Upper lobe of left lung (tissue), 6 donors: ENCODE data around the gene ST13. TPM values are rescaled to one million over a fixed set of nuclear protein-coding genes. Genes with fewer than 3 reads are reported as not detected.
"Not testable (repeated sequence)": the region's sequence is repeated elsewhere in the genome, so short reads cannot be mapped to it uniquely, and the experiment has no call there.

Experiments used
- ATAC-seq, 2 donors: fragments of 200-7000 bp; cut with Tn5 transposase; one replicate each; pipeline ENCODE4 v1.9.1; 2022; ENCODE audit warnings: mild to moderate bottlenecking in 2 of 2, moderate library complexity in 2 of 2; ENCODE audit not compliant: low FRiP score in 2 of 2
- DNase-seq, 2 donors: peaks; one replicate each; pipeline ENCODE4 v3.0.0-alpha.2; 2019 to 2020
- H3K27ac ChIP-seq, 4 donors: fragments of 200-600 bp; sonication (generic); one replicate each; pipeline ENCODE4 v1.5.1; 2016 to 2019
- H3K27me3 ChIP-seq, 4 donors: fragments of 200-600 bp; sonication (generic); one replicate each; pipeline ENCODE4 v1.5.1; 2017 to 2019
- H3K36me3 ChIP-seq, 4 donors: fragments of 200-600 bp; sonication (generic); one replicate each; pipeline ENCODE4 v1.5.1; 2016 to 2019
- H3K4me1 ChIP-seq, 4 donors: fragments of 200-600 bp; sonication (generic); one replicate each; pipeline ENCODE4 v1.5.1; 2018 to 2019
- H3K4me3 ChIP-seq, 4 donors: fragments of 200-600 bp; sonication (generic); one replicate each; pipeline ENCODE4 v1.5.1; 2017 to 2019; ENCODE audit warnings: mild to moderate bottlenecking in 2 of 4, moderate library complexity in 1 of 4
- H3K9me3 ChIP-seq, 4 donors: fragments of 200-600 bp; sonication (generic); one replicate each; pipeline ENCODE4 v1.5.1; 2018 to 2019
- EP300 ChIP-seq, 4 donors: sonication (generic); formaldehyde crosslinking; IDR thresholded peaks; one replicate each; pipeline ENCODE4 v1.5.1; 2017; ENCODE audit warnings: antibody characterized with exemption in 4 of 4, control low read depth in 2 of 4
- POLR2A ChIP-seq, 4 donors: fragments of 450-650 bp; IDR thresholded peaks; one replicate each; pipeline ENCODE4 v1.5.1; 2016 to 2017; ENCODE audit warnings: antibody characterized with exemption in 4 of 4, mild to moderate bottlenecking in 2 of 4
- POLR2AphosphoS5 ChIP-seq, 2 donors: sonication (generic); formaldehyde crosslinking; IDR thresholded peaks; one replicate each; pipeline ENCODE4 v1.5.1; 2017; ENCODE audit warnings: antibody characterized with exemption in 2 of 2
- WGBS, 2 donors: methylation state at CpG; one replicate each; pipeline ENCODE4 v1.1.5; 2017 to 2018; 5-methylcytosine and 5-hydroxymethylcytosine counted together
- total RNA-seq, 6 donors: library from RNA; depleted of rRNA in 4 of 6; stranded (reverse); fragments of >200 nt in 4 of 6; gene quantifications; one replicate each; pipeline versions ENCODE4 v1.1.0 to v1.2.1, GENCODE V29; 2016 to 2021
- TF ChIP-seq, protein P1 (sequence below), 6 experiments: fragments of 450-650 bp in 4 of 6; fragments of 200-600 bp in 2 of 6; sonication (generic) in 2 of 6; IDR thresholded peaks; one replicate each; pipeline ENCODE4 v1.5.1; 2016 to 2019; ENCODE audit warnings: antibody characterized with exemption in 6 of 6
- donor health status: DM: no; HTN: no; CAD: no; lungs with moderate emphysema.
- donor health status: DM: no; HTN: yes; CAD: no; lungs with severe emphysema.

The ST13 gene
- total RNA-seq, 6 donors from 2014 or later: 85.2 to 188 (median 119) TPM

DNA sequence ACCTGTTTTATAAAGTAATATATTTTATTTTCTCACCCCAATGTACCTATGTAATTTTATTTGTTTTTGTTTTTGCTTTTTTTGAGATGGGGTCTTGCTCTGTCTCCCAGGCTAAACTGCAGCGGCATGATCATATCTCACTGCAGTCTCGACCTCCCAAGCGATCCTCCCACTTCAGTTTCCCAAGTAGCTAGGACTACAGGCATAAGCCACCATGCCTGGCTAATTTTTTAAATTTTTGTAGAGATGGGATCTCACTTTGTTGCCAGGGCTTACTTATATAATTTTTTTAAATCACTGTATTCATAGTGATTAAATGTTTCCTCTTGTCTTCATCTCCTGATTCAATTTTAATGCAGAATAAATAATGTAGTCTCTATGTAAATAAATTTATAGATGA is 18.7 kb upstream of the ST13 start:
- Histone ChIP-seq H3K4me3 (no peak overlapping the region), H3K36me3 (peaks cover 0 to 28% (median 0%) of the 10 kb centered on the region in 4 donors), H3K27ac (no peak overlapping the region), H3K9me3 (no peaks in the 10 kb centered on the region), H3K27me3 (no peaks in the 10 kb centered on the region), H3K4me1 (no peaks in the 10 kb centered on the region)
- 94 to 97% methylated on average over 3 of the region's 3 CpGs for WGBS, 2 donors
- TF ChIP-seq, protein P1, sequence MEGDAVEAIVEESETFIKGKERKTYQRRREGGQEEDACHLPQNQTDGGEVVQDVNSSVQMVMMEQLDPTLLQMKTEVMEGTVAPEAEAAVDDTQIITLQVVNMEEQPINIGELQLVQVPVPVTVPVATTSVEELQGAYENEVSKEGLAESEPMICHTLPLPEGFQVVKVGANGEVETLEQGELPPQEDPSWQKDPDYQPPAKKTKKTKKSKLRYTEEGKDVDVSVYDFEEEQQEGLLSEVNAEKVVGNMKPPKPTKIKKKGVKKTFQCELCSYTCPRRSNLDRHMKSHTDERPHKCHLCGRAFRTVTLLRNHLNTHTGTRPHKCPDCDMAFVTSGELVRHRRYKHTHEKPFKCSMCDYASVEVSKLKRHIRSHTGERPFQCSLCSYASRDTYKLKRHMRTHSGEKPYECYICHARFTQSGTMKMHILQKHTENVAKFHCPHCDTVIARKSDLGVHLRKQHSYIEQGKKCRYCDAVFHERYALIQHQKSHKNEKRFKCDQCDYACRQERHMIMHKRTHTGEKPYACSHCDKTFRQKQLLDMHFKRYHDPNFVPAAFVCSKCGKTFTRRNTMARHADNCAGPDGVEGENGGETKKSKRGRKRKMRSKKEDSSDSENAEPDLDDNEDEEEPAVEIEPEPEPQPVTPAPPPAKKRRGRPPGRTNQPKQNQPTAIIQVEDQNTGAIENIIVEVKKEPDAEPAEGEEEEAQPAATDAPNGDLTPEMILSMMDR (IDR thresholded peaks at IDR 0.05): no peak
- TF ChIP-seq POLR2A (IDR thresholded peaks at IDR 0.05) (no peak), EP300 (IDR thresholded peaks at IDR 0.05) (no peak), POLR2AphosphoS5 (IDR thresholded peaks at IDR 0.05) (no peak)
- ATAC-seq: no peak
- DNase-seq: no peak

DNA sequence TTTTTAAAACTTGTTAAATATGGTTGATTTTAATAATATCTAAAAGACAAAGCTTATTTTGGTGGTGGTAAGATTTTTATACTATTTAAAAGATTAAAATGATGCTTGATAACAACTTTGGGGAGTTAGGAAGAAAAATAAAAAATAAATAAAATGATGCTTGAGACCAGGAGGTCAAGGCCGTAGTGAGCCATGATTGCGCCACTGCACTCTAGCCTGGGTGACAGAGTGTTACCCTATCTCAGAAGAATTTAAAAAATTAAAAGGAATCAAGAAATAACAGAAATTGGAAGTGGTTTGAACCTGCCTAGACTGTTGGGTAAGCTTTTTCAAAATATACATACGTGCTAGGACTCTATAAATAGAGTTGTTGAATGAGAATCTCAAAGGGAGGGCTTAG is 17.6 kb upstream of the ST13 start:
- whole genome bisulfite sequencing, 2 donors: 93 to 95% methylated on average over 3 of the region's 3 CpGs
- Histone ChIP-seq H3K36me3 (peaks cover 0 to 35% (median 0%) of the 10 kb centered on the region in 4 donors), H3K4me3 (no peak overlapping the region), H3K9me3 (no peaks in the 10 kb centered on the region), H3K27me3 (no peaks in the 10 kb centered on the region), H3K27ac (no peak overlapping the region), H3K4me1 (no peaks in the 10 kb centered on the region)
- DNase-seq (no peak), ATAC-seq (no peak)
- no peak for TF ChIP-seq POLR2A (IDR thresholded peaks at IDR 0.05)
- no peak for TF ChIP-seq EP300 (IDR thresholded peaks at IDR 0.05)
- TF ChIP-seq, protein P1 (IDR thresholded peaks at IDR 0.05): no peak
- TF ChIP-seq POLR2AphosphoS5 (IDR thresholded peaks at IDR 0.05): no peak

DNA sequence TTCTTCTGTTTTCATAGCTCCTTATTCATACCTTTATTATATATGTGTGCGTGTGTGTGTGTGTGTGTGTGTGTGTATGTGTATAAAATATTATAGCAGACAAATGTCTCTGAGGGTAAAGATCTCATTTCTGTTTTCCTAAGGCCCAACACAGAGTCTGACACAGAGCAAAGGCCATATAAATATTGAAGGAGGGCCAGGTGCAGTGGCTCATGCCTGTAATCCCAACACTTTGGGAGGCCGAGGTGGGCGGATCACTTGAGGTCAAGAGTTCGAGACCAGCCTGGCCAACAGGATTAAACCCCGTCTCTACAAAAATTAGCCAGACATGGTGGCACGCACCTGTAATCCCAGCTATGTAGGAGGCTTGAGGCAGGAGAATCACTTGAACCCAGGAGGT is 11.9 kb upstream of the ST13 start:
- DNase-seq, H3K27ac ChIP-seq, H3K4me3 ChIP-seq, ATAC-seq, H3K27me3 ChIP-seq, H3K4me1 ChIP-seq, H3K9me3 ChIP-seq: not testable (repeated sequence)
- 87 to 88% methylated on average over 6 of the region's 6 CpGs for WGBS, 2 donors
- H3K36me3 ChIP-seq: peaks cover 0 to 28% (median 0%) of the 10 kb centered on the region in 4 donors

DNA sequence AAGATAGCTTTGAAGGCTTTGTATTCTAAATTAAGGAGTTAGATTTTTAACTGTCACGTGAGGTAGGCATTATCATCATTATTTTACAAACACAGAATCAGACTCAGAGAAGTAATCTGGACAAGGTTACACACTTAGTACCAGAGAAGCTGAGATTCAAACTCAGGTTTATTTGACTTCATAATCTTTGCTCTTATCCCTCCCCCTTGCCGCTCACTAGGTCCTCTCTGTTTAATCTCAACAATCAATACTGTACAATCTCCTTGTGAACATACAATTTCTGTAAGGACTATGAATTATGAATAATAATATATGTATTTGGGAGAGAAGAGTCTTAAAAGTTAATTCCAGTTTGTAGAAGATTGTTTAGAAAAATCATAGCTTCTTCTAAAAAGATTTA is 10.7 kb upstream of the ST13 start:
- no peaks in the 10 kb centered on the region for H3K9me3 ChIP-seq
- no peak overlapping the region for H3K27ac ChIP-seq
- peaks cover 0 to 30% (median 0%) of the 10 kb centered on the region in 4 donors for H3K36me3 ChIP-seq
- TF ChIP-seq, protein P1 (IDR thresholded peaks at IDR 0.05): no peak
- TF ChIP-seq POLR2AphosphoS5 (IDR thresholded peaks at IDR 0.05) (no peak), EP300 (IDR thresholded peaks at IDR 0.05) (no peak), POLR2A (IDR thresholded peaks at IDR 0.05) (no peak)
- WGBS, 2 donors: 85 to 96% methylated on average over 2 of the region's 2 CpGs
- DNase-seq (no peak), ATAC-seq (no peak)
- H3K4me1 ChIP-seq: no peaks in the 10 kb centered on the region
- no peaks in the 10 kb centered on the region for H3K27me3 ChIP-seq
- no peak overlapping the region for H3K4me3 ChIP-seq

DNA sequence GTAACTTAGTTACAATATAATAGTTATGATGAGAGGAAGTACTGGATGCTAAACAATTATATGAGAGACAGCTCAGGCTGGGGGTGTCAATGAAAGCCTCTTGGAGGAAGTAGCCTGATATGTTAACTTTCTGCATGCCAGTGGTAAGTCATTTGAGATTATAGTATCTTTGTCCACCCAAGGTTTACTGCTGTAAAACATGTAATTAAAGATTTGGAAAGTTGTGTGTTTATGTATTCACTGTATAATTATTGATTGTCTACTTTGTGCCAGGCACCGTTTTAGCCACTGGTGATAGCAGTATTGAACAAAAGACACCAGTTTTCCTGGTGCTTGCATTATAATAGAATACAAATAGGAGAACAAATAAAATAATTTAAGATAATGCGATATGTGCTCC is 6.1 kb upstream of the ST13 start:
- Histone ChIP-seq H3K4me1 (peaks cover 12 to 16% (median 13%) of the 10 kb centered on the region in 4 donors), H3K27ac (no peak overlapping the region), H3K27me3 (no peaks in the 10 kb centered on the region), H3K9me3 (no peaks in the 10 kb centered on the region), H3K36me3 (peaks cover 0 to 13% (median 0%) of the 10 kb centered on the region in 4 donors), H3K4me3 (no peak overlapping the region)
- DNase-seq (no peak), ATAC-seq (no peak)
- TF ChIP-seq, protein P1 (IDR thresholded peaks at IDR 0.05): no peak
- TF ChIP-seq POLR2A (IDR thresholded peaks at IDR 0.05) (no peak), POLR2AphosphoS5 (IDR thresholded peaks at IDR 0.05) (no peak), EP300 (IDR thresholded peaks at IDR 0.05) (no peak)
- WGBS, 2 donors: 91 to 96% methylated on average over 2 of the region's 2 CpGs
